ENCODE measurements around the gene STAG1. TPM values are rescaled to one million over a fixed set of nuclear protein-coding genes. Genes with fewer than 3 reads are reported as not detected.

STAG1 gene
- total and polyA plus RNA-seq, 2 of the 13 experiments (the other 11 are each of a cell fraction or from before 2014, with no cell fraction given), result 6.2 to 25.9 TPM

- no peak for TF ChIP-seq MBNL3 (CRISPR knock-in tag; conservative IDR thresholded peaks at IDR 0.05)
- 0 out of 2 replicates have a peak, but pooled peaks have one; percentile 6 for TF ChIP-seq BHLHE40 (IDR thresholded peaks at IDR 0.05; ENCODE audit: low read length)
- TF ChIP-seq DR1 (CRISPR knock-in tag; IDR thresholded peaks at IDR 0.05), result peak; percentile 95
- TF ChIP-seq, protein P1, sequence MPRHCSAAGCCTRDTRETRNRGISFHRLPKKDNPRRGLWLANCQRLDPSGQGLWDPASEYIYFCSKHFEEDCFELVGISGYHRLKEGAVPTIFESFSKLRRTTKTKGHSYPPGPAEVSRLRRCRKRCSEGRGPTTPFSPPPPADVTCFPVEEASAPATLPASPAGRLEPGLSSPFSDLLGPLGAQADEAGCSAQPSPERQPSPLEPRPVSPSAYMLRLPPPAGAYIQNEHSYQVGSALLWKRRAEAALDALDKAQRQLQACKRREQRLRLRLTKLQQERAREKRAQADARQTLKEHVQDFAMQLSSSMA (CRISPR knock-in tag; IDR thresholded peaks at IDR 0.05), result peak; percentile 89; the same call in 1 of the 2 replicates
- no peak for TF ChIP-seq SOX6 (IDR thresholded peaks at IDR 0.05)
- TF ChIP-seq SOX6 (CRISPR knock-in tag; IDR thresholded peaks at IDR 0.05), result peak; percentile 85
- TF ChIP-seq ZNF724P (CRISPR knock-in tag; IDR thresholded peaks at IDR 0.05; ENCODE audit: borderline replicate concordance), result no peak
- no peak for TF ChIP-seq RELA (CRISPR knock-in tag; IDR thresholded peaks at IDR 0.05)
- peak; percentile 46; the same call in 1 of the 2 replicates for TF ChIP-seq ZNF235 (CRISPR knock-in tag; IDR thresholded peaks at IDR 0.05; ENCODE audit: borderline replicate concordance)
- TF ChIP-seq, protein P2, sequence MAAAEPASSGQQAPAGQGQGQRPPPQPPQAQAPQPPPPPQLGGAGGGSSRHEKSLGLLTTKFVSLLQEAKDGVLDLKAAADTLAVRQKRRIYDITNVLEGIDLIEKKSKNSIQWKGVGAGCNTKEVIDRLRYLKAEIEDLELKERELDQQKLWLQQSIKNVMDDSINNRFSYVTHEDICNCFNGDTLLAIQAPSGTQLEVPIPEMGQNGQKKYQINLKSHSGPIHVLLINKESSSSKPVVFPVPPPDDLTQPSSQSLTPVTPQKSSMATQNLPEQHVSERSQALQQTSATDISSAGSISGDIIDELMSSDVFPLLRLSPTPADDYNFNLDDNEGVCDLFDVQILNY (CRISPR knock-in tag; conservative IDR thresholded peaks at IDR 0.05), result peak; percentile 93
- TF ChIP-seq ATF3 (CRISPR knock-in tag; IDR thresholded peaks at IDR 0.05), result 0 out of 2 replicates have a peak, but pooled peaks have one; percentile 38
- peak; percentile 88 for TF ChIP-seq PHF8 (CRISPR knock-in tag; IDR thresholded peaks at IDR 0.05)
- peak; percentile 44; the same call in 1 of the 2 replicates for TF ChIP-seq ZSCAN9 (CRISPR knock-in tag; IDR thresholded peaks at IDR 0.05; ENCODE audit: borderline replicate concordance)
- TF ChIP-seq DNMT1 (CRISPR knock-in tag; IDR thresholded peaks at IDR 0.05), result peak; percentile 44; the same call in 1 of the 2 replicates
- peak; percentile 72; the same call in 1 of the 2 replicates for TF ChIP-seq ZBTB38 (CRISPR knock-in tag; IDR thresholded peaks at IDR 0.05)
- TF ChIP-seq SUZ12 (IDR thresholded peaks at IDR 0.05; ENCODE audit: low read depth, low read length), result no peak
- TF ChIP-seq ARID2 (CRISPR knock-in tag; IDR thresholded peaks at IDR 0.05; ENCODE audit: borderline replicate concordance), result no peak; the same call in 1 of the 2 replicates
- TF ChIP-seq WIZ (CRISPR knock-in tag; IDR thresholded peaks at IDR 0.05), result peak; percentile 89; the same call in 1 of the 2 replicates
- peak; percentile 83 for TF ChIP-seq SRY (CRISPR knock-in tag; IDR thresholded peaks at IDR 0.05)
- TF ChIP-seq NR2F2 (IDR thresholded peaks at IDR 0.05; ENCODE audit: borderline replicate concordance, low read depth), result no peak
- TF ChIP-seq MEIS2 (CRISPR knock-in tag; IDR thresholded peaks at IDR 0.05), result peak; percentile 70
- TF ChIP-seq, protein P3, sequence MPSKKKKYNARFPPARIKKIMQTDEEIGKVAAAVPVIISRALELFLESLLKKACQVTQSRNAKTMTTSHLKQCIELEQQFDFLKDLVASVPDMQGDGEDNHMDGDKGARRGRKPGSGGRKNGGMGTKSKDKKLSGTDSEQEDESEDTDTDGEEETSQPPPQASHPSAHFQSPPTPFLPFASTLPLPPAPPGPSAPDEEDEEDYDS (CRISPR knock-in tag; IDR thresholded peaks at IDR 0.05), result peak; percentile 89
- no peak for TF ChIP-seq ZNF468 (CRISPR knock-in tag; IDR thresholded peaks at IDR 0.05)
- TF ChIP-seq ZNF780A (CRISPR knock-in tag; IDR thresholded peaks at IDR 0.05), result peak; percentile 75; the same call in 1 of the 2 replicates
- 0 out of 2 replicates have a peak, but pooled peaks have one; percentile 20 for TF ChIP-seq RNF2 (conservative IDR thresholded peaks at IDR 0.05; ENCODE audit: low read depth)
- TF ChIP-seq, protein P4, sequence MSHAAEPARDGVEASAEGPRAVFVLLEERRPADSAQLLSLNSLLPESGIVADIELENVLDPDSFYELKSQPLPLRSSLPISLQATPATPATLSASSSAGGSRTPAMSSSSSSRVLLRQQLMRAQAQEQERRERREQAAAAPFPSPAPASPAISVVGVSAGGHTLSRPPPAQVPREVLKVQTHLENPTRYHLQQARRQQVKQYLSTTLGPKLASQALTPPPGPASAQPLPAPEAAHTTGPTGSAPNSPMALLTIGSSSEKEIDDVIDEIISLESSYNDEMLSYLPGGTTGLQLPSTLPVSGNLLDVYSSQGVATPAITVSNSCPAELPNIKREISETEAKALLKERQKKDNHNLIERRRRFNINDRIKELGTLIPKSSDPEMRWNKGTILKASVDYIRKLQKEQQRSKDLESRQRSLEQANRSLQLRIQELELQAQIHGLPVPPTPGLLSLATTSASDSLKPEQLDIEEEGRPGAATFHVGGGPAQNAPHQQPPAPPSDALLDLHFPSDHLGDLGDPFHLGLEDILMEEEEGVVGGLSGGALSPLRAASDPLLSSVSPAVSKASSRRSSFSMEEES (CRISPR knock-in tag; IDR thresholded peaks at IDR 0.05), result peak; percentile 67; the same call in 1 of the 2 replicates
- no peak for TF ChIP-seq HNRNPH1 (optimal IDR thresholded peaks at IDR 0.05; ENCODE audit: low read depth, low read length)
- TF ChIP-seq SMAD1 (CRISPR knock-in tag; IDR thresholded peaks at IDR 0.05; ENCODE audit: borderline replicate concordance, low read depth), result 0 out of 2 replicates have a peak, but pooled peaks have one; percentile 31
Measured at GRCh38 chr3:136752422-136753325, 496 bp upstream of the STAG1 start (continued).

Data from HepG2 (cell line).